Dermis lymphatic vessel endothelial cell (primary cell): Measurements from ENCODE around the gene TAF13. TPM values are rescaled to one million over a fixed set of nuclear protein-coding genes. Genes with fewer than 3 reads are reported as not detected.

Experiments used
- total RNA-seq: library from RNA; depleted of rRNA; stranded (reverse); fragments of >200 nt; gene quantifications from 2 replicates; pipeline ENCODE4 v1.2.1, GENCODE V29; 2014

TAF13 gene
- total RNA-seq = 59.9 and 62.2 TPM in 2 replicates

GRCh38 chr1:109075531-109076490 lies at the start of gene TAF13:
TAF13 (minus strand) TSS chr1:109076003; CDS start chr1:109075947, 56 bp downstream.

GRCh38 chr1:109113590-109114341 lies 38.0 kb upstream of the TAF13 start, which contains the start of gene ELAPOR1:
ELAPOR1 (plus strand) TSS chr1:109114115; CDS start chr1:109114184, 69 bp downstream.

GRCh38 chr1:109090196-109091077 lies 14.6 kb upstream of the TAF13 start, which contains the start of gene TMEM167B:
TMEM167B (plus strand) TSS chr1:109090764; CDS start chr1:109090873, 109 bp downstream.

GRCh38 chr1:109041621-109042468 lies 34.0 kb downstream of the TAF13 start, which contains the start of gene WDR47:
WDR47 (minus strand) TSS chr1:109042102; CDS start chr1:109023512, 18,590 bp downstream.

Other genes with a start within 250 kb of the TAF13 start
- gene AKNAD1, start 218.9 kb downstream of the TAF13 start, total RNA-seq = 0.09 and 0.11 TPM in 2 replicates
- gene GPSM2, start 199.0 kb downstream of the TAF13 start, total RNA-seq = 7.2 and 7.6 TPM in 2 replicates
- gene CLCC1, start 112.5 kb downstream of the TAF13 start, total RNA-seq = 24.1 and 27.6 TPM in 2 replicates
- 16.7 and 18.2 TPM in 2 replicates for gene WDR47, start 33.9 kb downstream of the TAF13 start, total RNA-seq
- 22.6 and 26.0 TPM in 2 replicates for gene TMEM167B, start 14.8 kb upstream of the TAF13 start, total RNA-seq
- under 0.01 TPM in 2 replicates for gene ELAPOR1, start 38.1 kb upstream of the TAF13 start, total RNA-seq
- gene SARS1, start 137.9 kb upstream of the TAF13 start, total RNA-seq = 147 and 169 TPM in 2 replicates
- gene CELSR2, start 173.5 kb upstream of the TAF13 start, total RNA-seq = 0.43 and 0.65 TPM in 2 replicates
- gene PSRC1, start 207.1 kb upstream of the TAF13 start, total RNA-seq = 1.0 and 1.3 TPM in 2 replicates
- gene MYBPHL, start 231.0 kb upstream of the TAF13 start, total RNA-seq = not detected in 2 replicates